HepG2 (cell line): ENCODE results near the gene USP34. TPM values are rescaled to one million over a fixed set of nuclear protein-coding genes. Genes with fewer than 3 reads are reported as not detected.
A peak's percentile ranks its signal among the peaks of the same experiment; 100 is the strongest.

ENCODE experiments used
- CBX2 ChIP-seq, 2 experiments: fragments of 200-600 bp in 1 of 2; sonication (generic); formaldehyde crosslinking in 1 of 2; IDR thresholded peaks; 2 replicates each; pipeline versions ENCODE4 v1.7.0 to v1.8.1; 2018 to 2022; ENCODE audit warnings: low read depth in 2 of 2, low read length in 1 of 2, mild to moderate bottlenecking in 1 of 2, missing genetic modification reagents in 1 of 2
- CTCF ChIP-seq: sonication (generic); formaldehyde crosslinking; IDR thresholded peaks from 2 replicates; pipeline ENCODE4 v1.5.0; 2020; ENCODE audit warnings: mild to moderate bottlenecking, missing genetic modification reagents, moderate library complexity
- FOSL2 ChIP-seq: sonication (generic); formaldehyde crosslinking; IDR thresholded peaks from 2 replicates; pipeline ENCODE4 v1.4.0; 2020; ENCODE audit warnings: missing genetic modification reagents
- HDAC1 ChIP-seq: sonication (generic); formaldehyde crosslinking; IDR thresholded peaks from 2 replicates; pipeline ENCODE4 v1.5.1; 2020; ENCODE audit warnings: mild to moderate bottlenecking, missing genetic modification reagents
- RBM22 ChIP-seq: fragments of 200-400 bp; formaldehyde crosslinking; optimal IDR thresholded peaks from 2 replicates; pipeline ENCODE3; 2017; ENCODE audit warnings: mild to moderate bottlenecking, low read length, moderate library complexity
- RERE ChIP-seq: IDR thresholded peaks from 2 replicates; pipeline ENCODE4 v1.6.1; 2016; ENCODE audit warnings: low read depth, missing genetic modification reagents, missing compliant biosample characterization
- SMARCC2 ChIP-seq: fragments of 450-650 bp; IDR thresholded peaks from 2 replicates; pipeline ENCODE4 v1.6.1; 2017; ENCODE audit warnings: antibody characterized with exemption, mild to moderate bottlenecking
- SRF ChIP-seq: IDR thresholded peaks from 2 replicates; pipeline ENCODE4 v1.6.1; 2011; ENCODE audit warnings: mild to moderate bottlenecking, low read depth, low read length, moderate library complexity
- STAG1 ChIP-seq: sonication (generic); formaldehyde crosslinking; IDR thresholded peaks from 2 replicates; pipeline ENCODE4 v1.4.0; 2020; ENCODE audit warnings: missing genetic modification reagents
- ZBTB8A ChIP-seq: sonication (generic); formaldehyde crosslinking; IDR thresholded peaks from 2 replicates; pipeline ENCODE4 v1.4.0; 2020; ENCODE audit warnings: mild to moderate bottlenecking, low read depth, missing genetic modification reagents, borderline replicate concordance
- ZFP36L1 ChIP-seq: sonication (generic); formaldehyde crosslinking; IDR thresholded peaks from 2 replicates; pipeline ENCODE4 v1.8.0; 2022; ENCODE audit warnings: mild to moderate bottlenecking, missing genetic modification reagents, moderate library complexity
- ZNF674 ChIP-seq: sonication (generic); formaldehyde crosslinking; IDR thresholded peaks from 2 replicates; pipeline ENCODE4 v1.5.0; 2020; ENCODE audit warnings: low read depth, mild to moderate bottlenecking, missing genetic modification reagents
- ZNF7 ChIP-seq: IDR thresholded peaks from 2 replicates; pipeline ENCODE4 v1.6.1; 2016; ENCODE audit warnings: missing biosample characterization, missing genetic modification reagents
- ZNF780A ChIP-seq: sonication (generic); formaldehyde crosslinking; IDR thresholded peaks from 2 replicates; pipeline ENCODE4 v1.8.0; 2022; ENCODE audit warnings: mild to moderate bottlenecking, missing genetic modification reagents, moderate library complexity
- ZNF781 ChIP-seq: sonication (generic); formaldehyde crosslinking; IDR thresholded peaks from 2 replicates; pipeline ENCODE4 v1.5.1; 2020; ENCODE audit warnings: borderline replicate concordance, mild to moderate bottlenecking, missing genetic modification reagents; ENCODE audit errors: not compliant biosample characterization
- ZNF816 ChIP-seq: sonication (generic); formaldehyde crosslinking; IDR thresholded peaks from 2 replicates; pipeline ENCODE4 v1.8.0; 2022; ENCODE audit warnings: missing genetic modification reagents, mild to moderate bottlenecking, borderline replicate concordance
- ZSCAN22 ChIP-seq: sonication (generic); formaldehyde crosslinking; IDR thresholded peaks from 2 replicates; pipeline ENCODE4 v1.4.0; 2020; ENCODE audit warnings: mild to moderate bottlenecking, missing genetic modification reagents
- polyA plus RNA-seq, 8 experiments: library from polyadenylated mRNA; depleted of rRNA in 3 of 8; stranded (reverse) in 7 of 8; unstranded in 1 of 8; fragments of >200 nt; fragmentation: Illumina TruSeq in 4 of 8; extraction: Trizol in 4 of 8; gene quantifications; 2 replicates each; pipeline versions ENCODE4 v1.2.1 to v1.2.3, GENCODE V29; 2011 to 2016; ENCODE audit warnings: low read depth in 4 of 8, missing spikeins in 1 of 8, mixed read lengths in 1 of 8; ENCODE audit not compliant: insufficient read depth in 1 of 8
- total RNA-seq, 5 experiments: library from RNA; depleted of rRNA; stranded (reverse); fragments of >200 nt; fragmentation: Illumina TruSeq; extraction: Trizol; gene quantifications; 2 replicates each; pipeline ENCODE4 v1.2.3, GENCODE V29; 2016; ENCODE audit warnings: low read depth in 1 of 5

USP34 gene
- total and polyA plus RNA-seq, 2 of the 13 experiments (the other 11 are each of a cell fraction or from before 2014, with no cell fraction given): 99.2 to 100 TPM

DNA sequence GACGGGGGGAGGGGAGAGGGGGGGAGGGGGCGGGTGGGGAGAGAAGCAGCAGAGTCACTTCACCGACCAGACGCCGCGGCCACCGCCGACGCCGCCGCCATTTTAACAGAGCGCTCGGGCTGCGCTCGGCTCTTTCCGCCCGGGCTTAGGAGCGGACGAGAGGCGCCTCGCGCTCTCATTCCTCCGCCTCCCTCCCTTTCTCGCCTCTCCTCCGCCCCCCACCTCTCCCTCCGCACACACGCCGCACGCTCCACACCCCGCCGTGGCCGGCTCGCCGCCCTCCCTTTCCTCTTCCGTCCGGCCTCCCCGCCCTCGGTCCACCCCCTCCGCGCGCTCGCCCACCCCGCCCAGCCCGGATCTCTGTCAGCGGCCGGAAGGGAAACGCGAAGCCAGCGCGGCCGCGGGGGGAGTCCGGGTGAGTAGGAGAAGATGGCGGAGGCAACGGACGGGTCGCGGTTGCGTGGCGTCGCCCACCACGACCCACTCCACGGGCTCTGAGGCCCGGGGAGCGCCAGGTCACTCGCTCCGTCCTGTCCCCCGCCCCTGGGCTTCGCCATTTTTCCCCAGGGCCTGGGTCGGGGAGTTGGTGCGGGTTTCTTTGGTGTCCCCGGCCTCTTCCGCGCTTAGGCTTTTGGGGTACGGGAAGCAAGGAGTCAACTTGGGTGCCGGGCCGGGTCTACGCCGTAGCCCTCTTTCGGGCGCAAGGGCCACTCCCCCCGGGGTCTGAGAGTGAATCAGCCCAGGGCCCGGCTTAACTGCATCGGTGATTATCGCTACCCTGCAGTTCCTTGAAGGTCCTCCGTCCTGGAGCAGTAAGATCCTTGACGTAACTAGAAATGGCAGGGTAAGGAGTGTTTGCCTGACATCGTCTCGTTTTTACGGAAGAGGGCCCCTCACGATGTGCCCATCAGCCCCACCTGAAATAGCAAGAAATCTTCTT lies at the start of gene USP34 (continued):
- no peak for TF ChIP-seq CTCF (CRISPR knock-in tag)
- TF ChIP-seq HDAC1: peak; percentile 71
- TF ChIP-seq ZBTB8A (CRISPR knock-in tag): peak; percentile 99
- TF ChIP-seq CBX2 (IDR thresholded peaks at IDR 0.05; ENCODE audit: low read depth, low read length): no peak
- no peak for TF ChIP-seq CBX2 (CRISPR knock-in tag; IDR thresholded peaks at IDR 0.05; ENCODE audit: low read depth)
- TF ChIP-seq ZFP36L1 (CRISPR knock-in tag): no peak; the same call in 1 of the 2 replicates
- peak; percentile 78; the same call in 1 of the 2 replicates for TF ChIP-seq ZNF674
- 0 out of 2 replicates have a peak, but pooled peaks have one; percentile 8 for TF ChIP-seq ZNF7 (CRISPR knock-in tag)
- TF ChIP-seq RERE: peak; percentile 52
- no peak for TF ChIP-seq SRF
- TF ChIP-seq FOSL2 (CRISPR knock-in tag): peak; percentile 55
- no peak for TF ChIP-seq ZNF780A (CRISPR knock-in tag)
- 0 out of 2 replicates have a peak, but pooled peaks have one; percentile 34 for TF ChIP-seq ZNF816 (CRISPR knock-in tag)
- TF ChIP-seq RBM22: no peak
- TF ChIP-seq STAG1: no peak; the same call in 1 of the 2 replicates
- TF ChIP-seq SMARCC2: no peak
- TF ChIP-seq ZNF781 (CRISPR knock-in tag): peak; percentile 92
- TF ChIP-seq ZSCAN22 (CRISPR knock-in tag): peak; percentile 55; the same call in 1 of the 2 replicates
